ENCODE data around the gene GSTA2.

GSTA2 gene

GRCh38 chr6:52726193-52726542 is 37.1 kb downstream of the GSTA2 start:
- no peak for TF ChIP-seq EZH2 (optimal IDR thresholded peaks at IDR 0.05; ENCODE audit: low read depth, low read length)
- no peak for TF ChIP-seq EZH2phosphoT487 (IDR thresholded peaks at IDR 0.05; ENCODE audit: low read length)
- no peak for TF ChIP-seq CTCF (IDR thresholded peaks at IDR 0.05; ENCODE audit: low read length)
- H3K27ac ChIP-seq (ENCODE audit: low read length): no peak overlapping the region

DNA sequence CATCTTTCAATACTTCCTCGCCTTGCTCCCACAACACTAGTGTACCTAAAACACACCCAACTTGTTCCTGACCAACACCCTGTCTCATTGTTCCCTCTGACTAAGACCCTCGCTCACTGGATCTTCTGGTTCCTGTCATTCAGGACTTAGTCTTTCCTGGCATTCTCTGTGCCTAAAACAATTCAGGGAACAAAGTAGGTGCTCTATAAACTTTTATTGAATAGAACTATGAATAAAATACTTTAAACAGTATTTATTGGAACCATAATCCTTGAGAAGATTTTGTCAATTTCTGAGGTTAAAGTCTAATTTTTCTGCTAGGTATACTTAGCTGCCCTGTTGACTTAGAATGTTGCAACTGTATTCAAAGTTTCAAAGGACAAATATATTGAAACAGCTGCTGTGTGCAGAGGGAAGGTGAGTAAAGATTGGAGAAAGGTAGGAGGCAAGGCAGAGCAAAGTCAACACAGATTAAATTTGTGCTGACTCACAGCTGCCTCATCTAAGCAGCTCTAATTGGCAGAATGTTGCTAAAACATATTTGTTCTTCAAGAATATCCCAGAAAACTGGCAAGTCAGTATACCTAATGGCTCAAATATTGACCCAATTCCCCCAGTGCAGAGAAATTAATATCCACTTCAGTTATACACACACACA is 37.6 kb downstream of the GSTA2 start:
- no peak overlapping the region for H3K27ac ChIP-seq (ENCODE audit: low read length)
- no peaks in the 10 kb centered on the region for H3K9me3 ChIP-seq (replicated peaks; ENCODE audit: insufficient read depth, low read length)
- no peak overlapping the region for H3K4me2 ChIP-seq (ENCODE audit: low read depth, low read length)
- no peaks in the 10 kb centered on the region for H3F3A ChIP-seq (ENCODE audit: insufficient read depth, low read length)
- H3K9me2 ChIP-seq (replicated peaks; ENCODE audit: insufficient read depth, low read length): no peaks in the 10 kb centered on the region
- peaks cover 6% of the 10 kb centered on the region for H3K4me1 ChIP-seq (ENCODE audit: low read length)
- H3K4me3 ChIP-seq (ENCODE audit: low read length): no peak overlapping the region
- H4K20me1 ChIP-seq (ENCODE audit: insufficient read depth, low read length): no peaks in the 10 kb centered on the region
- no peak overlapping the region for H3K9ac ChIP-seq (ENCODE audit: low read length)
- TF ChIP-seq EZH2 (optimal IDR thresholded peaks at IDR 0.05; ENCODE audit: low read depth, low read length) (no peak), CTCF (IDR thresholded peaks at IDR 0.05; ENCODE audit: low read length) (no peak), EZH2phosphoT487 (IDR thresholded peaks at IDR 0.05; ENCODE audit: low read length) (no peak)
- DNase-seq: no peak
- no peak overlapping the region for H2AFZ ChIP-seq (ENCODE audit: low read length)
- H3K79me2 ChIP-seq (ENCODE audit: low read length): no peaks in the 10 kb centered on the region
- H3K27me3 ChIP-seq (replicated peaks; ENCODE audit: insufficient read depth, low read length): no peaks in the 10 kb centered on the region
- no peaks in the 10 kb centered on the region for H3K36me3 ChIP-seq (replicated peaks; ENCODE audit: insufficient read depth, low read length)

More at GRCh38 chr6:52726193-52726542, 37.1 kb downstream of the GSTA2 start:
- Histone ChIP-seq H3K4me3 (ENCODE audit: low read length) (no peak overlapping the region), H3K9me2 (replicated peaks; ENCODE audit: insufficient read depth, low read length) (no peaks in the 10 kb centered on the region), H3K36me3 (replicated peaks; ENCODE audit: insufficient read depth, low read length) (no peaks in the 10 kb centered on the region), H3F3A (ENCODE audit: insufficient read depth, low read length) (no peaks in the 10 kb centered on the region), H3K27me3 (replicated peaks; ENCODE audit: insufficient read depth, low read length) (no peaks in the 10 kb centered on the region), H3K4me1 (ENCODE audit: low read length) (peaks cover 6% of the 10 kb centered on the region), H3K79me2 (ENCODE audit: low read length) (no peaks in the 10 kb centered on the region), H3K4me2 (ENCODE audit: low read depth, low read length) (no peak overlapping the region), H3K9me3 (replicated peaks; ENCODE audit: insufficient read depth, low read length) (no peaks in the 10 kb centered on the region), H4K20me1 (ENCODE audit: insufficient read depth, low read length) (no peaks in the 10 kb centered on the region), H2AFZ (ENCODE audit: low read length) (no peak overlapping the region), H3K9ac (ENCODE audit: low read length) (no peak overlapping the region)
- no peak for DNase-seq

- H2AFZ ChIP-seq (ENCODE audit: low read length): peak overlapping the region; percentile 54; the same call in 1 of the 2 replicates
- TF ChIP-seq CTCF (IDR thresholded peaks at IDR 0.05; ENCODE audit: low read length) (no peak), EZH2phosphoT487 (IDR thresholded peaks at IDR 0.05; ENCODE audit: low read length) (no peak)
Measured at GRCh38 chr6:52725143-52725534, 38.1 kb downstream of the GSTA2 start.

More at GRCh38 chr6:52725143-52725534, 38.1 kb downstream of the GSTA2 start:
- Histone ChIP-seq H4K20me1 (ENCODE audit: insufficient read depth, low read length) (no peaks in the 10 kb centered on the region), H3K9me3 (replicated peaks; ENCODE audit: insufficient read depth, low read length) (no peaks in the 10 kb centered on the region), H3K4me1 (ENCODE audit: low read length) (peaks cover 6% of the 10 kb centered on the region), H3K36me3 (replicated peaks; ENCODE audit: insufficient read depth, low read length) (no peaks in the 10 kb centered on the region), H3K9ac (ENCODE audit: low read length) (no peak overlapping the region), H3K79me2 (ENCODE audit: low read length) (no peaks in the 10 kb centered on the region), H3K27ac (ENCODE audit: low read length) (no peak overlapping the region), H3F3A (ENCODE audit: insufficient read depth, low read length) (no peaks in the 10 kb centered on the region), H3K4me3 (ENCODE audit: low read length) (no peak overlapping the region), H3K9me2 (replicated peaks; ENCODE audit: insufficient read depth, low read length) (no peaks in the 10 kb centered on the region), H3K27me3 (replicated peaks; ENCODE audit: insufficient read depth, low read length) (no peaks in the 10 kb centered on the region), H3K4me2 (ENCODE audit: low read depth, low read length) (peak overlapping the region; percentile 40; the same call in 1 of the 2 replicates)
- no peak for DNase-seq

All from MM.1S (cell line).